Measurements from ENCODE around the gene SDS.

The SDS gene

GRCh38 chr12:113370923-113371682 is 32.6 kb downstream of the SDS start:
- H3K36me3 ChIP-seq (ENCODE audit: insufficient read depth, low read length): peaks cover 3% of the 10 kb centered on the region; the same call in 1 of the 2 replicates
- TF ChIP-seq EZH2 (IDR thresholded peaks at IDR 0.05): no peak
- TF ChIP-seq FOXP2 (optimal IDR thresholded peaks at IDR 0.05; ENCODE audit: control extremely low read depth, extremely low read length, insufficient read depth): no peak
- TF ChIP-seq POLR2AphosphoS5 (IDR thresholded peaks at IDR 0.05; ENCODE audit: borderline replicate concordance, low read depth, low read length): no peak
- H3K9ac ChIP-seq (ENCODE audit: insufficient read length): no peak overlapping the region
- H3K27ac ChIP-seq: no peak overlapping the region
- H3K9me3 ChIP-seq (ENCODE audit: low read depth, low read length): no peaks in the 10 kb centered on the region
- no peak for DNase-seq (ENCODE audit: low read depth, low spot score)
- no peak overlapping the region for H3K4me3 ChIP-seq

GRCh38 chr12:113369391-113369985 is 34.2 kb downstream of the SDS start:
- no peak for DNase-seq (ENCODE audit: low read depth, low spot score)
- Histone ChIP-seq H3K27ac (no peak overlapping the region), H3K4me3 (no peak overlapping the region), H3K36me3 (ENCODE audit: insufficient read depth, low read length) (no peaks in the 10 kb centered on the region; the same call in 1 of the 2 replicates), H3K9me3 (ENCODE audit: low read depth, low read length) (no peaks in the 10 kb centered on the region), H3K9ac (ENCODE audit: insufficient read length) (no peak overlapping the region)
- no peak for TF ChIP-seq EZH2 (IDR thresholded peaks at IDR 0.05)

DNA sequence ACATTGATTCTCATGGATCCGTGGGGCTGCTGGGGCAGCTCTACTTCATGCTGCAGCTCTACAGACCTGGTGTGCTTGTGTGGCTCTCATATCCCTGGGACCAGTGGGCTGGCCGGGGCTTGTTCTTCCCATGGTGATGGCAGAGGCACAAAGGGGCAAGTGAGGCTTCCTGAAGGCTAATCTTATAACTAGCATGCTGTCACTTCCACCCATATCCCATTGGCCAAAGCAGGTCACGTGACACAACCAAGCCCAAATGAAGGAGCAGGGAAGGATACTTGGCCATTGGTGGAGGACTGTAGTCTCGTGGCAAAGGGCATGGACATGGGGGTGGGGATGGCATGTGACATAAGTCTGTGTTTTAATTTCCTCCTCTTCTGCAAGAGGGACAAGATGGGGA is 35.4 kb downstream of the SDS start:
- Histone ChIP-seq H3K9me3 (ENCODE audit: low read depth, low read length) (no peaks in the 10 kb centered on the region), H3K27ac (no peak overlapping the region), H3K9ac (ENCODE audit: insufficient read length) (no peak overlapping the region), H3K4me3 (no peak overlapping the region), H3K36me3 (ENCODE audit: insufficient read depth, low read length) (no peaks in the 10 kb centered on the region; the same call in 1 of the 2 replicates)
- no peak for DNase-seq (ENCODE audit: low read depth, low spot score)
- TF ChIP-seq EZH2 (IDR thresholded peaks at IDR 0.05) (no peak), POLR2AphosphoS5 (IDR thresholded peaks at IDR 0.05; ENCODE audit: borderline replicate concordance, low read depth, low read length) (no peak), FOXP2 (optimal IDR thresholded peaks at IDR 0.05; ENCODE audit: control extremely low read depth, extremely low read length, insufficient read depth) (no peak)

DNA sequence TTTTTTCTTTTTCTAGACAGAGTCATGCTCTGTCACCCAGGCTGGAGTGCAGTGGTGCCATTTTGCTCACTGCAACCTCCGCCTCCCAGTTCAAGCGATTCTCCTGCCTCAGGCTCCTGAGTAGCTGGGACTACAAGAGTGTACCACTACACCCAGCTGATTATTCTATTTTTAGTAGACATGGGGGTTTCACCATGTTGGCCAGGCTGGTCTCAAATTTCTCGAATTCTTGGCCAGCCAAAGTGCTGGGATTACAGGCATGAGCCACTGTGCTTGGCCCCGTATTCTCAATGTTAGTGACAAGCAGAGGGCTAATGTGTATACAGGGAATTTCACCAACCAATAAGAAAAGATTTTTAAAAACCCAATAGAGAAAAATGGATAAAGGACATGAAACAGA is 36.9 kb downstream of the SDS start:
- Histone ChIP-seq H3K36me3 (ENCODE audit: insufficient read depth, low read length) (no peaks in the 10 kb centered on the region), H3K4me3 (no peak overlapping the region), H3K9ac (ENCODE audit: insufficient read length) (no peak overlapping the region), H3K9me3 (ENCODE audit: low read depth, low read length) (no peaks in the 10 kb centered on the region), H3K27ac (no peak overlapping the region)
- TF ChIP-seq POLR2AphosphoS5 (IDR thresholded peaks at IDR 0.05; ENCODE audit: borderline replicate concordance, low read depth, low read length) (no peak), EZH2 (IDR thresholded peaks at IDR 0.05) (no peak), FOXP2 (optimal IDR thresholded peaks at IDR 0.05; ENCODE audit: control extremely low read depth, extremely low read length, insufficient read depth) (no peak)
- no peak for DNase-seq (ENCODE audit: low read depth, low spot score)

DNA sequence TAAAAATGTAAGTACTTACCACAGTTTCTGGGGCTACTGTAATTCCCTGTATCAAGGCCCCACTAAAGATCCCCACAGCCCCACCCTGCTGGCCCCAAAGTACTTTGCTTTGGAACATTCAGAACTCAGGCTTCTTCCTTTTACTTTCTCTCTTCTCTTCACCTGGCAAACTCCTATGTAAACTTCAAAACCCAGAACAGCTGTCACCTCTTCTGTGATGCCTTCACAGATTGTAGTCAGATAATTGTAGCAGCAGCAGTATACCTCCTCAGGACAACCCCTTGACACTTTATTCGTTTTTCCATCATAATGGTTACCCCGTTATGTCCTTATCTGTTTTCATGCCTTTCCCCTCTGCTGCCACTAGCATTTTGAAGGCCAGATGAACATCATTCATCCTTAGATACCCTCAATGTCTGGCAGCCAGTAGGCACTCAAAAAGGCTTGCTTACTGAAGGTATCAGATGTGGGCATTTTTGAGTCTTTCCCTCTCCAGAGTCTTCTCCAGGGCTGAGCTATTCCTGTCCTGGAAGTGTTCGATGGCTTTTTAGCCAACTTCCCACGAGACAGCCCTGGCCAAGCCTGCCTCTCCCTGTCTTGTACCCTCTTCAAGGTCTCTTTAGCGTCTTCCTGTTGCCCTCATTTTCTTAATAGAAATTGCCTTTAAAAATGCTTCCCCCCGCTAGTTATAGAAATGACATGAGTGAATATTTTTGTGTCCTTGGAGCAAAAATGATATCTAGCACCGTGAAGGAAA is 37.9 kb downstream of the SDS start:
- TF ChIP-seq EZH2 (IDR thresholded peaks at IDR 0.05): no peak
- no peak for TF ChIP-seq FOXP2 (optimal IDR thresholded peaks at IDR 0.05; ENCODE audit: control extremely low read depth, extremely low read length, insufficient read depth)
- TF ChIP-seq POLR2AphosphoS5 (IDR thresholded peaks at IDR 0.05; ENCODE audit: borderline replicate concordance, low read depth, low read length): no peak
- H3K27ac ChIP-seq: no peak overlapping the region
- H3K36me3 ChIP-seq (ENCODE audit: insufficient read depth, low read length): no peaks in the 10 kb centered on the region
- H3K9ac ChIP-seq (ENCODE audit: insufficient read length): no peak overlapping the region
- DNase-seq (ENCODE audit: low read depth, low spot score): no peak
- no peaks in the 10 kb centered on the region for H3K9me3 ChIP-seq (ENCODE audit: low read depth, low read length)
- H3K4me3 ChIP-seq: no peak overlapping the region

- no peaks in the 10 kb centered on the region for H3K36me3 ChIP-seq (ENCODE audit: insufficient read depth, low read length)
- TF ChIP-seq EZH2 (IDR thresholded peaks at IDR 0.05): no peak
- no peak for TF ChIP-seq FOXP2 (optimal IDR thresholded peaks at IDR 0.05; ENCODE audit: control extremely low read depth, extremely low read length, insufficient read depth)
- no peak for TF ChIP-seq POLR2AphosphoS5 (IDR thresholded peaks at IDR 0.05; ENCODE audit: borderline replicate concordance, low read depth, low read length)
- H3K27ac ChIP-seq: no peak overlapping the region
- DNase-seq (ENCODE audit: low read depth, low spot score): no peak
- H3K9me3 ChIP-seq (ENCODE audit: low read depth, low read length): no peaks in the 10 kb centered on the region
- H3K4me3 ChIP-seq: no peak overlapping the region
- H3K9ac ChIP-seq (ENCODE audit: insufficient read length): no peak overlapping the region
Observed at GRCh38 chr12:113364698-113365097, 39.0 kb downstream of the SDS start.

GRCh38 chr12:113361574-113362370 is 41.9 kb downstream of the SDS start:
- Histone ChIP-seq H3K27ac (no peak overlapping the region), H3K4me3 (no peak overlapping the region), H3K9ac (ENCODE audit: insufficient read length) (no peak overlapping the region), H3K9me3 (ENCODE audit: low read depth, low read length) (no peaks in the 10 kb centered on the region), H3K36me3 (ENCODE audit: insufficient read depth, low read length) (no peaks in the 10 kb centered on the region)
- no peak for DNase-seq (ENCODE audit: low read depth, low spot score)
- TF ChIP-seq POLR2AphosphoS5 (IDR thresholded peaks at IDR 0.05; ENCODE audit: borderline replicate concordance, low read depth, low read length) (no peak), FOXP2 (optimal IDR thresholded peaks at IDR 0.05; ENCODE audit: control extremely low read depth, extremely low read length, insufficient read depth) (no peak), EZH2 (IDR thresholded peaks at IDR 0.05) (no peak)

All from SK-N-MC (cell line).